Glutamatergic neuron (in vitro differentiated cells): Measurements from ENCODE around the gene TFB1M. TPM values are rescaled to one million over a fixed set of nuclear protein-coding genes. Genes with fewer than 3 reads are reported as not detected.

ENCODE experiments used
- DNase-seq: peaks from one replicate; pipeline ENCODE4 v3.0.0; 2022
- H3K27ac Mint-ChIP-seq: one replicate; pipeline ENCODE4 v1.8.0; 2020; ENCODE audit warnings: mild to moderate bottlenecking, mixed read lengths, inconsistent platforms; ENCODE audit not compliant: unreplicated experiment
- H3K27me3 Mint-ChIP-seq: one replicate; pipeline ENCODE4 v1.8.0; 2020; ENCODE audit warnings: mild to moderate bottlenecking, moderate library complexity, mixed read lengths, inconsistent platforms; ENCODE audit not compliant: unreplicated experiment
- H3K36me3 Mint-ChIP-seq: one replicate; pipeline ENCODE4 v1.8.0; 2020; ENCODE audit warnings: mild to moderate bottlenecking, mixed read lengths, inconsistent platforms; ENCODE audit not compliant: unreplicated experiment
- H3K4me1 Mint-ChIP-seq: one replicate; pipeline ENCODE4 v1.8.0; 2020; ENCODE audit warnings: mild to moderate bottlenecking, low read depth, mixed read lengths, inconsistent platforms; ENCODE audit not compliant: unreplicated experiment
- H3K4me3 Mint-ChIP-seq: one replicate; pipeline ENCODE4 v1.8.0; 2020; ENCODE audit warnings: mild to moderate bottlenecking, mixed read lengths, inconsistent platforms; ENCODE audit not compliant: unreplicated experiment
- H3K9me3 Mint-ChIP-seq: one replicate; pipeline ENCODE4 v1.8.0; 2020; ENCODE audit warnings: mild to moderate bottlenecking, moderate library complexity, mixed read lengths, inconsistent platforms; ENCODE audit not compliant: unreplicated experiment
- total RNA-seq: library from RNA; stranded (reverse); fragmentation: NEBNext Ultra II Directional; extraction: Animal tissue kit (Norgen Biotek cat#: 25700); gene quantifications from one replicate; pipeline ENCODE4 v1.2.1, GENCODE V29; 2021; ENCODE audit not compliant: unreplicated experiment
- TF ChIP-seq, protein P1 (sequence below): fragments of 200-600 bp; sonication (generic); IDR thresholded peaks from one replicate; pipeline ENCODE4 v1.5.0; 2021; ENCODE audit not compliant: partially characterized antibody, unreplicated experiment

TFB1M gene
- total RNA-seq, 1 donor from 2014 or later, result 36.8 TPM

DNA sequence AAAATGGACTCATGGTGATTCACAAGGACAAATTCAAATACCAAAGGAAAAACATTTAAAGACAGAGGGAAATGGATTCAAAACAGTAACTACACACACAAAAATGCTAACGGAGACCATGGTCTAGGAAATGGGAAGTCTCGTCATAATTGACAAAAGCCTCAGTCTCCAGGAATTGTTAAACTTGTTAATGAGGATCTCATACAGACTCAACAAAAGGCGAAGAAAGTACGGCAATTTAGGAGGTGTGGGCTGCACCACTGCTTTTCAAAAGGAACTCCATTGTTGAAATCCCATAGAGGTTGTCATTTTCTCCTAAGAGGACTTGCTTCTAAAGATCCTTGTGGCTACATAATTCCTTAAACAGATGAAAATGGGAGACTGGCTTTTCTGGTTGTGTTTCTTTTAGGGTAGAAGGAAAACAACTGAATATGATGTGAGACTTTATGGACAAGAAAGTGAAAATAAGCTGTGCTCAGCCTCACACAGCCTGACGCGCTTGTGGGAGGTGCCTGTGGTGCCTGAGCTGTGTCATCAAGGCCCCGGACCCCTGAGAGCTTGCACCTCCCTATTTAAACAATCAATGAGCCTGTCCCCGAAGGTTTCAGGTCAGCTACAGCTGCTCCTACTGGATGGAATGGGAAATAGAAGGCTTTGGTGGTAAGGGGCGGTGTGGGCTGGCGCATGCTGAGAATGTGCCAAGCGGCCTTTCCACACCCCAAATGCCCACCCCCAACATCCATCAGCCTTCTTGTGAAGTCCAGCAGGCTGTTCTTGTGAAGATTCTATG lies 53.0 kb downstream of the TFB1M start:
- DNase-seq, result no peak
- Mint-ChIP-seq H3K27me3 (peaks cover 6% of the 10 kb centered on the region), H3K36me3 (no peaks in the 10 kb centered on the region), H3K27ac (no peak overlapping the region), H3K9me3 (peaks cover 3% of the 10 kb centered on the region), H3K4me1 (peaks cover 66% of the 10 kb centered on the region), H3K4me3 (peak overlapping the region; percentile 3)
- TF ChIP-seq, protein P1, sequence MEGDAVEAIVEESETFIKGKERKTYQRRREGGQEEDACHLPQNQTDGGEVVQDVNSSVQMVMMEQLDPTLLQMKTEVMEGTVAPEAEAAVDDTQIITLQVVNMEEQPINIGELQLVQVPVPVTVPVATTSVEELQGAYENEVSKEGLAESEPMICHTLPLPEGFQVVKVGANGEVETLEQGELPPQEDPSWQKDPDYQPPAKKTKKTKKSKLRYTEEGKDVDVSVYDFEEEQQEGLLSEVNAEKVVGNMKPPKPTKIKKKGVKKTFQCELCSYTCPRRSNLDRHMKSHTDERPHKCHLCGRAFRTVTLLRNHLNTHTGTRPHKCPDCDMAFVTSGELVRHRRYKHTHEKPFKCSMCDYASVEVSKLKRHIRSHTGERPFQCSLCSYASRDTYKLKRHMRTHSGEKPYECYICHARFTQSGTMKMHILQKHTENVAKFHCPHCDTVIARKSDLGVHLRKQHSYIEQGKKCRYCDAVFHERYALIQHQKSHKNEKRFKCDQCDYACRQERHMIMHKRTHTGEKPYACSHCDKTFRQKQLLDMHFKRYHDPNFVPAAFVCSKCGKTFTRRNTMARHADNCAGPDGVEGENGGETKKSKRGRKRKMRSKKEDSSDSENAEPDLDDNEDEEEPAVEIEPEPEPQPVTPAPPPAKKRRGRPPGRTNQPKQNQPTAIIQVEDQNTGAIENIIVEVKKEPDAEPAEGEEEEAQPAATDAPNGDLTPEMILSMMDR, result no peak

DNA sequence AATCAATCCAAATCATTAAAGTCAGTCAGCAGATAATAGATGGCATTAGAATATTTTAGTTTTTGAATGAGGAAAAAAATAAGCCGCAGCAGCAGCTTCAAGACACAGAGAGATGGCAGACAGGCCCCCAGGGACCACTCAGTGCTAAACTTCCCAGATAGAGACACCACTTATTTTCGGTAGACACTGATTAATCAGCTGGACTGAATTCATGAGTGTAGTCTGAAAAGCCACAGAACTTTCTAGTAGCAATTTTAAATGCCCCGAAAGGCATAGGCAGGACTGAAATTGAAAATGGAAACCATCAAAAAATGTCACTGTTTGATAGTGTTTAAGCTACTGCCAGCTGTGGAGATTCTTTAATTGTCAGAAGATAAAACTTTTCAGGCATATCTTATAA lies 53.6 kb downstream of the TFB1M start:
- no peak overlapping the region for H3K27ac Mint-ChIP-seq
- peak overlapping the region; percentile 14 for H3K4me3 Mint-ChIP-seq
- DNase-seq, result no peak
- H3K9me3 Mint-ChIP-seq, result peaks cover 3% of the 10 kb centered on the region
- no peaks in the 10 kb centered on the region for H3K36me3 Mint-ChIP-seq
- TF ChIP-seq, protein P1, result no peak
- H3K27me3 Mint-ChIP-seq, result peaks cover 3% of the 10 kb centered on the region
- peaks cover 64% of the 10 kb centered on the region for H3K4me1 Mint-ChIP-seq

DNA sequence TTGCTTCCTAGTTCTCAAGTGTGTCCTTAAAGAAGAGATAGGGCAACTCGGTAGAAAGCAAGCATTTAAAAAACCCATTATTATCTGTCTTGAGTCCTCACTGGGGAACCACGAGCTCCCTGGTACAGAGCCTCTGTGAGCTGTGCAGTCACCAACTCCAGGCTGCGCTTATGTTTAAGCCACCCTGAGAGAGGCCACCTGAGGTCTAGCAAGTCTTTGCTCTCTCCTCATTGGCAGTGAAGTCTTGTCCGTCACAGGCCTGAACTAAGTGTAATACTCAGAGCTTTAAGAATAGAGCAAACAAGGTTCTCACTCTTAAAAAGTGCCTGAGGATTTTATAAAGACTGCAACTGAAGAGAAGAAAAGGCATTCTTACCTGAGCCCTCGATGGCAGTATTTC lies 54.4 kb downstream of the TFB1M start:
- no peak overlapping the region for H3K27ac Mint-ChIP-seq
- H3K9me3 Mint-ChIP-seq, result peaks cover 3% of the 10 kb centered on the region
- H3K36me3 Mint-ChIP-seq, result no peaks in the 10 kb centered on the region
- peaks cover 2% of the 10 kb centered on the region for H3K27me3 Mint-ChIP-seq
- DNase-seq, result no peak
- peaks cover 61% of the 10 kb centered on the region for H3K4me1 Mint-ChIP-seq
- TF ChIP-seq, protein P1, result no peak
- no peak overlapping the region for H3K4me3 Mint-ChIP-seq

DNA sequence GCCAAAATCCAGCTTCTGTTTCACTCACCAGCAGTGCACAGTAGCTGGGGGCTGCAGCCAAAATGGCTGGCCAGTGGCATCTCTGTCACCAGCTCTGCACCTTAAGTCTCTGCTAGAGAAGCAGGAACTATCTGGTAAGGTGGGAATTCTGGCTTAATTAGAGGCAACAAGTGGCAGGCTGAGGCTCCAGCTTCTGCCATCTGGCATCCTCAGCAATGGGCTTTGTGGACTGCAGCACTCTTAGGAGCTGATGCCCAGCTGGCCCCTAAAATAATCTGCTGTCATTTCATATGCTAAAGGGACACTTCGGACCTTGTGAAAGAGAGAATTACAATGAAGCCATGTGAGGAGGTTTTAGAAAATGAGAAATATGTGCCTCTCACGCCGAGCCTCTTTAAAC lies 55.1 kb downstream of the TFB1M start:
- H3K4me3 Mint-ChIP-seq, result no peak overlapping the region
- no peaks in the 10 kb centered on the region for H3K36me3 Mint-ChIP-seq
- H3K4me1 Mint-ChIP-seq, result peaks cover 55% of the 10 kb centered on the region
- no peak for DNase-seq
- no peak overlapping the region for H3K27ac Mint-ChIP-seq
- peaks cover 3% of the 10 kb centered on the region for H3K9me3 Mint-ChIP-seq
- peaks cover 3% of the 10 kb centered on the region for H3K27me3 Mint-ChIP-seq
- TF ChIP-seq, protein P1, result no peak

DNA sequence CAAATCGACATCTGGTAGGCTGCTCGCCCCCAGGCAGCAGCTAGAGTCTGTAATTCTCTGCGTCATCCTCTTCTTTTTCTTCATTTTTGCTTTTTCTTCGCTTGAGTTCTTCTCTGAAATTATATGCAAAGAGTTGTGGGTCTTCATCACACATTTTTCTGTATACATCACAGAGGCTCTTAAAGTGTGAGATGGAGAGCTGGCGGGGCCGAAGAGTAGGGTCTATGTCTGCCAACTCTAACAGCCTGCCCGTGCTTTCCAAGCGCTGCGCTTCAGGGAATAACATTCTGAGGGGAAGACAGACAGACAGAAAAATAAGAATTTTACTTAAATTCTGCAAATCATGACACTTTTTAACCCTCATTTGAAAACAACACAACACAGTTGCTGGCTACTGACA lies 56.5 kb downstream of the TFB1M start:
- Mint-ChIP-seq H3K4me3 (no peak overlapping the region), H3K36me3 (no peaks in the 10 kb centered on the region), H3K27ac (peak overlapping the region; percentile 36), H3K4me1 (peaks cover 41% of the 10 kb centered on the region), H3K27me3 (peaks cover 1% of the 10 kb centered on the region), H3K9me3 (peaks cover 3% of the 10 kb centered on the region)
- no peak for DNase-seq
- TF ChIP-seq, protein P1, result no peak
